ENCODE results near the gene MSH3.

- TF ChIP-seq CTCF (conservative IDR thresholded peaks at IDR 0.05) (no peak), ZFX (IDR thresholded peaks at IDR 0.05) (no peak)
Measured at GRCh38 chr5:80712919-80713318, 58.5 kb downstream of the MSH3 start.
